Liver (tissue), 9 donors: ENCODE measurements around the gene HHAT. TPM values are rescaled to one million over a fixed set of nuclear protein-coding genes. Genes with fewer than 3 reads are reported as not detected.

Source experiments
- DNase-seq: peaks from one replicate; pipeline ENCODE4 v3.0.0-alpha.2; 2017; ENCODE audit warnings: low spot score
- H3K27ac ChIP-seq, 2 donors: one replicate each; pipeline ENCODE4 v1.7.0; 2013; ENCODE audit warnings: inconsistent platforms in 2 of 2, low read length in 2 of 2, control low read depth in 1 of 2, low read depth in 1 of 2, mild to moderate bottlenecking in 1 of 2
- H3K27me3 ChIP-seq, 4 donors: one replicate each; pipeline versions ENCODE4 v1.6.1 to v1.7.0; 2013; ENCODE audit warnings: low read length in 3 of 4, inconsistent platforms in 1 of 4, mild to moderate bottlenecking in 1 of 4, moderate library complexity in 1 of 4; ENCODE audit not compliant: control insufficient read depth in 4 of 4, insufficient read depth in 4 of 4
- H3K36me3 ChIP-seq, 4 donors: one replicate each; pipeline versions ENCODE4 v1.6.1 to v1.7.0; 2013; ENCODE audit warnings: low read length in 3 of 4, mild to moderate bottlenecking in 3 of 4, low read depth in 1 of 4, moderate library complexity in 1 of 4; ENCODE audit not compliant: control insufficient read depth in 4 of 4, insufficient read depth in 3 of 4
- H3K4me1 ChIP-seq, 4 donors: one replicate each; pipeline versions ENCODE4 v1.6.1 to v1.7.0; 2013; ENCODE audit warnings: low read length in 3 of 4, mild to moderate bottlenecking in 3 of 4, moderate library complexity in 1 of 4; ENCODE audit not compliant: control insufficient read depth in 4 of 4, insufficient read depth in 4 of 4
- H3K4me3 ChIP-seq, 3 donors: one replicate each; pipeline versions ENCODE4 v1.6.1 to v1.7.0; 2013; ENCODE audit warnings: low read length in 3 of 3, control low read depth in 1 of 3, low read depth in 1 of 3, mild to moderate bottlenecking in 1 of 3
- H3K9ac ChIP-seq, 2 donors: one replicate each; pipeline ENCODE4 v1.7.0; 2013; ENCODE audit warnings: low read length in 2 of 2, mild to moderate bottlenecking in 2 of 2, moderate library complexity in 2 of 2, control low read depth in 1 of 2, low read depth in 1 of 2
- H3K9me3 ChIP-seq, 4 donors: one replicate each; pipeline versions ENCODE4 v1.6.1 to v1.7.0; 2013; ENCODE audit warnings: low read length in 3 of 4; ENCODE audit not compliant: control insufficient read depth in 4 of 4
- CTCF ChIP-seq: fragments of 150-350 bp; IDR thresholded peaks from 2 replicates; pipeline ENCODE4 v1.5.1; 2017; ENCODE audit warnings: improper control_type of control experiment, low read depth, low read length; ENCODE audit not compliant: missing input control
- EGR1 ChIP-seq, 2 donors: IDR thresholded peaks; 2 replicates each; pipeline ENCODE4 v1.6.1; 2016 to 2018; ENCODE audit warnings: antibody characterized with exemption in 2 of 2, low read depth in 2 of 2
- FOXA1 ChIP-seq: IDR thresholded peaks from 2 replicates; pipeline ENCODE4 v1.6.1; 2016; ENCODE audit warnings: antibody characterized with exemption
- FOXA2 ChIP-seq: IDR thresholded peaks from 2 replicates; pipeline ENCODE4 v1.6.1; 2016; ENCODE audit warnings: antibody characterized with exemption
- GABPA ChIP-seq, 2 donors: IDR thresholded peaks in 1 of 2; conservative IDR thresholded peaks in 1 of 2; 2 replicates each; pipeline ENCODE4 v1.6.1; 2016; ENCODE audit warnings: antibody characterized with exemption in 2 of 2, mild to moderate bottlenecking in 1 of 2, moderate library complexity in 1 of 2
- HNF4A ChIP-seq, 2 donors: conservative IDR thresholded peaks; 2 replicates each; pipeline ENCODE4 v1.6.1; 2016; ENCODE audit warnings: antibody characterized with exemption in 2 of 2, mild to moderate bottlenecking in 2 of 2
- HNF4G ChIP-seq: IDR thresholded peaks from 2 replicates; pipeline ENCODE4 v1.6.1; 2016; ENCODE audit warnings: antibody characterized with exemption
- JUND ChIP-seq, 2 donors: IDR thresholded peaks; 2 replicates each; pipeline ENCODE4 v1.6.1; 2016; ENCODE audit warnings: antibody characterized with exemption in 2 of 2
- MAX ChIP-seq: IDR thresholded peaks from 2 replicates; pipeline ENCODE4 v1.6.1; 2016; ENCODE audit warnings: antibody characterized with exemption
- NR2F2 ChIP-seq: IDR thresholded peaks from 2 replicates; pipeline ENCODE4 v1.6.1; 2016; ENCODE audit warnings: antibody characterized with exemption
- RAD21 ChIP-seq, 2 donors: IDR thresholded peaks; 2 replicates each; pipeline ENCODE4 v1.6.1; 2016; ENCODE audit warnings: antibody characterized with exemption in 2 of 2, mild to moderate bottlenecking in 2 of 2
- REST ChIP-seq: IDR thresholded peaks from 2 replicates; pipeline ENCODE4 v1.6.1; 2016; ENCODE audit warnings: antibody characterized with exemption, mild to moderate bottlenecking
- SP1 ChIP-seq: IDR thresholded peaks from 2 replicates; pipeline ENCODE4 v1.6.1; 2018; ENCODE audit warnings: antibody characterized with exemption, mild to moderate bottlenecking
- ZBTB33 ChIP-seq: IDR thresholded peaks from 2 replicates; pipeline ENCODE4 v1.6.1; 2016; ENCODE audit warnings: antibody characterized with exemption
- WGBS: extraction: QIAGEN DNeasy Blood & Tissue Kit; methylation state at CpG from one replicate; pipeline ENCODE4 v1.1.7; 2013; 5-methylcytosine and 5-hydroxymethylcytosine counted together
- polyA plus RNA-seq, 2 donors: library from polyadenylated mRNA; stranded (reverse) in 1 of 2; unstranded in 1 of 2; fragments of 200-250 nt in 1 of 2; fragments of >200 nt in 1 of 2; fragmentation: Nextera tagmentation in 1 of 2; extraction: Ambion mirVana in 1 of 2; gene quantifications; one replicate each; pipeline versions ENCODE4 v1.2.1 to v1.2.3, GENCODE V29; 2013 to 2015
- total RNA-seq, 2 donors: library from RNA; depleted of rRNA; stranded (reverse); fragments of >200 nt; gene quantifications; one replicate each; pipeline ENCODE4 v1.2.3, GENCODE V29; 2014
- donor health status: healthy.
- donor health status: healthy.
- donor health status: healthy.
- donor health status: healthy.
- donor health status: healthy.

Gene HHAT
- total and polyA plus RNA-seq, 4 donors, result 1.3 to 2.2 (median 1.6) TPM

GRCh38 chr1:210711825-210712612 is 383.3 kb downstream of the HHAT start:
- 54% methylated on average over 7 of the region's 7 CpGs for WGBS
- Histone ChIP-seq H3K36me3 (no peaks in the 10 kb centered on the region), H3K9me3 (no peaks in the 10 kb centered on the region), H3K9ac (no peak overlapping the region), H3K4me3 (no peak overlapping the region), H3K4me1 (peaks cover 2 to 12% (median 8%) of the 10 kb centered on the region in 4 donors), H3K27ac (no peak overlapping the region), H3K27me3 (no peaks in the 10 kb centered on the region)
- DNase-seq, result no peak
- TF ChIP-seq CTCF (peak; percentile 43), NR2F2 (no peak), RAD21 (IDR thresholded peaks at IDR 0.05) (peak; percentile 74 to 82), HNF4A (conservative IDR thresholded peaks at IDR 0.05) (no peak), HNF4G (no peak), EGR1 (IDR thresholded peaks at IDR 0.05; ENCODE audit: low read depth in 2 of 2) (no peak)

GRCh38 chr1:210715072-210715471 is 386.4 kb downstream of the HHAT start:
- H3K9me3 ChIP-seq, result no peaks in the 10 kb centered on the region
- TF ChIP-seq FOXA1 (no peak), HNF4G (no peak), JUND (IDR thresholded peaks at IDR 0.05) (no peak), REST (no peak), EGR1 (IDR thresholded peaks at IDR 0.05; ENCODE audit: low read depth in 2 of 2) (no peak), MAX (no peak), ZBTB33 (no peak), GABPA (IDR thresholded peaks at IDR 0.05 in 1 of 2, conservative IDR thresholded peaks at IDR 0.05 in 1 of 2) (no peak), SP1 (no peak), NR2F2 (no peak), FOXA2 (no peak)
- no peak overlapping the region for H3K9ac ChIP-seq
- H3K4me3 ChIP-seq, result no peak overlapping the region
- H3K27me3 ChIP-seq, result no peaks in the 10 kb centered on the region
- no peak for DNase-seq
- H3K36me3 ChIP-seq, result no peaks in the 10 kb centered on the region
- peaks cover 0 to 2% (median 0%) of the 10 kb centered on the region in 4 donors for H3K4me1 ChIP-seq
- H3K27ac ChIP-seq, result no peak overlapping the region
